ENCODE results near the gene UBE2V1.
"Not testable (repeated sequence)": the region's sequence is repeated elsewhere in the genome, so short reads cannot be mapped to it uniquely, and the experiment has no call there.

The UBE2V1 gene

DNA sequence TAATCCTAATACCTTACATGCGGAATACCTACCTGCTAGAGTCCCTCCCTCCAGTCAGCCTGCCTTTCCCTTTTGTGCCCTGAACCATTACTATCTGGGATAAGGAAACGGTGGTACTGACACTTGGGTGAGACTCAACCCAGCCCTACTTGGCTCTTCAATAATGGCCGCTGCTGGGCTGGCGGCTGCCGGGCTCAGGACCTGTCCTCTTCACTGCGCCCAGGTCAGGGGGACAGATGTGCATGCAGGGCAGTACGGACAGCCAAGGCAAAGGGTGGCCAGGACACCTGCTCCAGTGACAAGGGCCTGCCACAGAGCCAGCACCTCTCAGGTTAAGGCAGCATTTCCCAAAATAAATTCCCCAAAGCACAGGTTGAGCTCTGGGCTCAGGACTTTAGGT lies 29.9 kb downstream of the UBE2V1 start:
- no peak overlapping the region for H3K4me3 ChIP-seq (ENCODE audit: low read length)
- TF ChIP-seq ZNF274 (IDR thresholded peaks at IDR 0.05; ENCODE audit: low read depth, low read length): no peak

DNA sequence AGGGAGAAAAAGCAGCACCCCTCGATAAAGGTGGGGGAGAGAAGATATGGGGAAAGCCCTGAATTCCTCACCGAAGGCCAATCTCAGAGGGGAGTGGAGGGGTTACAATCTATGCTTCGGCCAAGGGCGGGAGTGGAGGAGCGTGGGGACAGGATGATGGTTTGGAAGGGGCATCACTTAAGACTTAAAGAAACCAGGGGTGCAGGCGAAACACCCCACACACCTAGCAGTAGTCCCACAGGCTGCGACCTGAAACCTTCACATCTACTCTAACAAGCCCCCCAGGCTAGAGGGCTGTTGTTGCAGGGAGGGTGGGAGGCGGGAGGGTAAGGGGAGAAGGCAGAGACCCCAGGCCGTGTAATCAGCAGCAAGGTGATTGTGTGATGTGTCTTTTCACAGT lies 30.9 kb downstream of the UBE2V1 start:
- H3K4me3 ChIP-seq (ENCODE audit: low read length): not testable (repeated sequence)

GRCh38 chr20:50077818-50078601 lies 34.9 kb downstream of the UBE2V1 start:
- TF ChIP-seq ZNF274 (IDR thresholded peaks at IDR 0.05; ENCODE audit: low read depth, low read length): no peak

GRCh38 chr20:50073500-50073899 lies 39.5 kb downstream of the UBE2V1 start:
- H3K4me3 ChIP-seq (ENCODE audit: low read length): no peak overlapping the region
- TF ChIP-seq ZNF274 (IDR thresholded peaks at IDR 0.05; ENCODE audit: low read depth, low read length): no peak

More at GRCh38 chr20:50077818-50078601, 34.9 kb downstream of the UBE2V1 start:
- H3K4me3 ChIP-seq (ENCODE audit: low read length): no peak overlapping the region

DNA sequence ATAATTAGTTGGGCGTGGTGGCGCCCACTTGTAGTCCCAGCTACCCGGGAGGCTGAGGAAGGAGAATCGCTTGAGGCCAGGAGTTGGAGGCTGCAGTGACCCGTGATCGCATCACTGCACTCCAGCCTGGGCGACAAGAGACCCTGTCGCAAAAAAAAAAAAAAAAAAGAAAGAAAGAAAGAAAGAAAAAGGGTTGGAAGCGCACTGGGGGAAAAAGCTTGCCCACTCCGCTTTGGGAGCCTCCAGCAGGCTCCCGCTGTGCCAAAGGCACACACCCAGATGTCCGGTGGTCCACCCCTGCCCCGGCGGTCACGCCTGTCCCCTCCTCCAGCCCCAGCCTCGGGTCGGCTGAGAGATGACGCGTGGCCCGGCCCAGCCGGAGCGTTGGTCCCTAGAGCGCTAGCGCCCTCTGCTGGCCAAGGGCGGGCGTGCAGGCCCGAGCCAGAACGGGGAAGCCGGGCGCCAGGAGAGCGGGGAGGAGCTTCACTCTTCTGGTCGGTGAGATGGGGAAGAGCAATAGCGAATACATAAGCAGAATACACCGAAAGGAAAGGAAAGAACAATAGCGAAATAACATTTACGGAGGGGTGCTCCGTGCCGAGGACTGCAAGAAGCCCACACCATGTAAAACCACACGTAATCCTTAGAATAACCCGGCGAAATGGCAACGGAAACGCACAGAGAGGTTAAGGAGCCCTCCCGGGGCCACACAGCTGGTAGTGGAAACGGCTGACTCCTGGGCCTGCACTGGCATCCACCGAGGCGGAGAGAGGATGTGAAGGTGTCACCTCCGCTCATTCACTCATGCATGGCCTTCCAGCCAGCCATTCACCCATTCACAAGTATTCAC lies 41.7 kb downstream of the UBE2V1 start:
- no peak overlapping the region; the same call in 1 of the 2 replicates for H3K4me3 ChIP-seq (ENCODE audit: low read length)
- TF ChIP-seq ZNF274 (IDR thresholded peaks at IDR 0.05; ENCODE audit: low read depth, low read length): no peak

GRCh38 chr20:50070361-50070760 lies 42.6 kb downstream of the UBE2V1 start:
- TF ChIP-seq ZNF274 (IDR thresholded peaks at IDR 0.05; ENCODE audit: low read depth, low read length): no peak
- H3K4me3 ChIP-seq (ENCODE audit: low read length): no peak overlapping the region

GRCh38 chr20:50068041-50068651 lies 44.8 kb downstream of the UBE2V1 start:
- TF ChIP-seq ZNF274 (IDR thresholded peaks at IDR 0.05; ENCODE audit: low read depth, low read length): no peak
- no peak overlapping the region for H3K4me3 ChIP-seq (ENCODE audit: low read length)

DNA sequence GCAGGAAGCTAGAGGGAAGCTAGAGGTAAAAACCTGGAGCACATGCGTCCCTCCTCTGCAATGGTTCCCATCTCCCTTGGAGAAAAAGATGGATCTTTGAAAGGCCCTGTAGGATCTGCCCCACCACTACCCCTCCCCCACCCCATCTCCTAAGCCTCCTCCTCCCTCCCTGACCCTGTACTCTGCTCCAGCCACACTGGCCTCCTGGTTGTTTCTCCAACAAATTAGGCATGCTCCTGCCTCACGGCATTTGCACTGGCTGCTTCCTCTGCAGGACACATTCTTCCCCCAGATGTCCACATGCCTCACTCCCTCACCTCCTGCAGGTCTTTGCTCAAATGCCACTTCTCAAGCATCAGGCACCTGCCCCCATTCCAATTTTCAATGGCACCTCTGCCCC lies 45.5 kb downstream of the UBE2V1 start:
- no peak for TF ChIP-seq ZNF274 (IDR thresholded peaks at IDR 0.05; ENCODE audit: low read depth, low read length)

DNA sequence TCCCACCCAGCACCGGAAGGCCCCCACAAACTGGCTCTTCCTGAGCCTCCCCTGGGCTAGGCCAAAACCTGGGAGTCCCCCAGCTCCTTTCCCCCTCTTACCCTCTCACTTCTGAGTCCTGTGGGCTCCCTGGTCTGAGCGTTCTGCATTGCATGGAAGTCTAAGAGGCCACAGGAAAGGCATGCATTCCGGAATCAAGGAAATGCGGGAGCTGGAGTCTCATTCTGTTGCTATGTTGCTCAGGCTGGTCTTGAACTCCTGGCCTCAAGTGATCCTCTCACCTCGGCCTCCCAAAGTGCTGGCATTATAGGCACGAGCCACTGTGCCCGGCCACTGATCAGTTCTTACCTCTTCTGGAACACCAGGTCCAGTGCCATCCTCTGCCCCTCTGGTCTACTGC lies 45.9 kb downstream of the UBE2V1 start:
- H3K4me3 ChIP-seq (ENCODE audit: low read length): no peak overlapping the region
- TF ChIP-seq ZNF274 (IDR thresholded peaks at IDR 0.05; ENCODE audit: low read depth, low read length): no peak

More for the DNA sequence above, 45.5 kb downstream of the UBE2V1 start:
- H3K4me3 ChIP-seq (ENCODE audit: low read length): no peak overlapping the region

DNA sequence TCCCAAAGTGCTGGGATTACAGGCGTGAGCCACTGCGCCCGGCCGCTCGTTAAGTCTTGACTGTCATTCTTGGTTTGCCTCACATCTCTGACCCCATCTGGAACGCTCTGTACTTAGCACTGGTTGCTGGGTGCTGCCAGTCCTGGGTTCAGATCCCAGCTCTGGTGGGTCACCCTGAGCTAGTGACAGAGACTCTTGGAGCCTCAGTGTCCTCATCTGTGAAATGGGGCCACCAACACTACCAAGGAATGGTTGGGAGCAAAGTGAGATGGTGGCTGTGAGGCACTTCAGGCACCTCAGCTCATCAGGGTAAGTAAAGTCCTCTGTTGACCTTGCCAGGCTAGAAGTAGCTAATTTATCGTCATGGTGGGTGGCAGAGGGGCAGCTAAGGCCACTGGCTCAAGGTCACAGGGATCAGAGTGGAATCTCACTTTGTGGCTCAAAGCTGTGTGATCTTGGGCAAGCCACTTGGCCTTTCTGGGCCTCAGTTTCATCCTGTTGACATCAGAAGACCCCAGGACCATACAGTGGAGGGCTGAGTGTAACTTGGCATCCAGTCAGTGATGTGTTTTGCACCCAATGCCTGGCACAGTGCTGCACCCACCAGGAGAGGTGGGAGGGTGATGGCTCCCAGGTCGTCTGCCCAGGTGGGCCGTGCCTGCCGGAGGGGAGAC lies 46.7 kb downstream of the UBE2V1 start:
- no peak for TF ChIP-seq ZNF274 (IDR thresholded peaks at IDR 0.05; ENCODE audit: low read depth, low read length)
- H3K4me3 ChIP-seq (ENCODE audit: low read length): no peak overlapping the region

DNA sequence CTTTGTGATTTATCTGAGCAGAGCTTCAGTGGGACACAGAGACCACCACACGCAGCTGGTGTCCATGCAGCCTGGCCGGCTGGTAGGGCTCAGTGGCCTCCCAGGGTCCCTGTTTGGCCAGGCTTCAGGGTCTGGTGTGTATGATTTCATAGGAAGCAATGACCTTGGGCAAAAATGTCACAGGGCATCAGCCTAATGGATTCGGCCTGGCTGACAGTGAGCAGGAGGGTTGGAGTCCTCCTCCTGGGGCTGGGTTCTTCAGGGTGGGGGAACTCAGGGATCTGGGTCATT lies 47.7 kb downstream of the UBE2V1 start:
- no peak for TF ChIP-seq ZNF274 (IDR thresholded peaks at IDR 0.05; ENCODE audit: low read depth, low read length)
- no peak overlapping the region for H3K4me3 ChIP-seq (ENCODE audit: low read length)

DNA sequence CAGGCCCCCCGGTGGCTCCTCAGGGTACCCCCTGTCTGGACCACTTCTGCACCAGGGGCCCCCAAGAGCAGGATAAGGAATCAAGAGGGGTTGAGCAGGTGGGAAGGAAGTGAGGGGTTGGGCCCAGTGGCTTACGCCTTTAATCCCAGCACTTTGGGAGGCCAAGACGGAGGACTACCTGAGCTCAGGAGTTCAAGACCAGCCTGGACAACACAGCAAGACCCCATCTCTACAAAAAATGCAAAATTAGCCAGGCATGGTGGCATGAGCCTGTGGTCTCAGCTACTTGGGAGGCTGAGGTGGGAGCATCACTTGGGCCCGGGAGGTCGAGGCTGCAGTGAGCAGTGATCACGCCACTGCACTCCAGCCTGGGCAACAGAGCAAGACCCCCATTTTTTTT lies 49.2 kb downstream of the UBE2V1 start:
- not testable (repeated sequence) for H3K4me3 ChIP-seq (ENCODE audit: low read length)

DNA sequence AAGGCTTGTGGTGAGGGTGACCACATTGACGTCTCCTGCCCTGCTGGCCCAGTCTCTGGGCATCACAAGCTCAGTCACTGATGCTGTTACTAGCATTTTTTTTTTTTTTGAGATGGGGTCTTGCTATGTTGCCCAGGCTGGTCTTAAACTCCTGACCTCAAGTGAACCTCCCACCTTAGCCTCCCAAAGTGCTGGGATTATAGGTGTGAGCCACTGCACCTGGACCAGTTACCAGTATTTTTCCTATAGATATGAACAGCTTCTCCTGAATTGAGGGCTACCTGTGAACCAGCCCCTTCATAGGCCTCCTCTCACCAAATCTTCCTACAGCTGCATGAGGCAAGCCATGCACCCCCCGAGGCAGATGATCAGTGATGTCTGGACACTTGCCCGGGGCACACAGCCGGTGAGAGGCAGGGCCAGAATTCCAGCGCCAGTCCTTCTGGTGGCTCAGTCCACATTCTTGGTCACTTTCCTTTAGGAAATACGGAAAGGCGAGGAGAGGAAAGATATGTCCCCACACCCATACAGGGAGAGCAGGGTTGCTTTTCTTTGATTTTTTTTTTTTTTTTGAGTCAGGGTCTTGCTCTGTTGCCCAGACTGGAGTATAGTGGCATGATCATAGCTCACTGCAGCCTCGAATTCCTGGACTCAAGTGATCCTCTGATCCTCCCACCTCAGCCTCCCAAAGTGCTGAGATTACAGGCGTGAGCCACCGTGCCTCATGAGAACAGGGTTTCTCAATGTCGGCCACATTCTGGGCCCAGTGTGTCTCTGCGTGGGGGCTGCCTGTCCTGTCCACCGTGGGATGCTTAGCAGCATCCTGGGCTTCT lies 50.7 kb downstream of the UBE2V1 start:
- no peak for TF ChIP-seq ZNF274 (IDR thresholded peaks at IDR 0.05; ENCODE audit: low read depth, low read length)
- no peak overlapping the region for H3K4me3 ChIP-seq (ENCODE audit: low read length)
